NCI-H524 (cell line): ENCODE results near the gene PKP1.

Experiments
- DNase-seq, 2 experiments: peaks; one replicate each; lab custom pipeline; 2025; lab: John Stamatoyannopoulos, UW

PKP1 gene

GRCh38 chr1:201281573-201281972 lies 1.7 kb upstream of the PKP1 start:
- DNase-seq: no peak

GRCh38 chr1:201282216-201282615 lies 1.1 kb upstream of the PKP1 start:
- DNase-seq: no peak

- DNase-seq: no peak
Measured at GRCh38 chr1:201283836-201284553, 689 bp downstream of the PKP1 start.

- no peak for DNase-seq
Measured at GRCh38 chr1:201284636-201285035, 1.3 kb downstream of the PKP1 start.

- no peak for DNase-seq
Measured at GRCh38 chr1:201285846-201286245, 2.5 kb downstream of the PKP1 start.

- DNase-seq: no peak
Measured at GRCh38 chr1:201286445-201286844, 3.1 kb downstream of the PKP1 start.

- DNase-seq: no peak
Measured at GRCh38 chr1:201288007-201288406, 4.7 kb downstream of the PKP1 start.

- DNase-seq: no peak
Measured at GRCh38 chr1:201288765-201289164, 5.5 kb downstream of the PKP1 start.

GRCh38 chr1:201290551-201290950 lies 7.2 kb downstream of the PKP1 start:
- no peak for DNase-seq

- DNase-seq: no peak
Measured at GRCh38 chr1:201291916-201292315, 8.6 kb downstream of the PKP1 start.

- peak; percentile 7 to 16 for DNase-seq
Measured at GRCh38 chr1:201294876-201295275, 11.6 kb downstream of the PKP1 start.

- peak; percentile 63 to 90 for DNase-seq
Measured at GRCh38 chr1:201295346-201295745, 12.0 kb downstream of the PKP1 start.

GRCh38 chr1:201295861-201296260 lies 12.6 kb downstream of the PKP1 start:
- no peak for DNase-seq

GRCh38 chr1:201296352-201296751 lies 13.0 kb downstream of the PKP1 start:
- DNase-seq: no peak

GRCh38 chr1:201298396-201299381 lies 15.4 kb downstream of the PKP1 start:
- DNase-seq: no peak

- no peak for DNase-seq
Measured at GRCh38 chr1:201299968-201300367, 16.7 kb downstream of the PKP1 start.

GRCh38 chr1:201300641-201301040 lies 17.3 kb downstream of the PKP1 start:
- no peak for DNase-seq

- DNase-seq: peak; percentile 24 to 43
Measured at GRCh38 chr1:201302163-201303152, 19.2 kb downstream of the PKP1 start.

- DNase-seq: no peak
Measured at GRCh38 chr1:201304126-201304525, 20.8 kb downstream of the PKP1 start.

- DNase-seq: no peak
Measured at GRCh38 chr1:201305815-201306214, 22.5 kb downstream of the PKP1 start.

- no peak for DNase-seq
Measured at GRCh38 chr1:201307231-201307630, 23.9 kb downstream of the PKP1 start.
